ENCODE data around the gene SHC3. TPM values are rescaled to one million over a fixed set of nuclear protein-coding genes. Genes with fewer than 3 reads are reported as not detected.
"Not testable (repeated sequence)": the region's sequence is repeated elsewhere in the genome, so short reads cannot be mapped to it uniquely, and the experiment has no call there.

SHC3 gene
- polyA plus RNA-seq, 1 experiment = 1.3 TPM

DNA sequence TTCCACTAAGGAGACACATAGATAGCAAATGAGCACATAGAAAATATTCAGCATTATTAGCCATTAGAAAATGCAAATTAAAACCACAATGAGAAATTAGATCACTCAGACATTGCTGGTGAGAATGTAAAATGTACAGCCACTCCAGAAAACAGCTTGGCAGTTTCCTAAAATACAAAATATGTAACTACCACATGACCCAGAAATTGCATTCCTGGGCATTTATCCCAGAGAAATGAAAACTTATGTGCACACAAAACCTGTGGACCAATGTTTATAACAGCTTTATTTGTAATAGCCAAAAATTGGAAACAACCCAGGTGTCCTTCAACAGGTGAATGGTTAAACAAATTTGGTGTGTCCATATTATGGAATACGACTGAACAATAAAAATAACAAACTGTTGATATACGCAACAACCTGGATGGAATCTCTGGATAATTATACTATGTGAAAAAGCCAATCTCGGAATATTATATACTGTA is 34.8 kb upstream of the SHC3 start:
- POLR2A ChIA-PET = no interaction called here
- no peaks in the 10 kb centered on the region; the same call in 1 of the 2 replicates for H3K27me3 ChIP-seq (ENCODE audit: control insufficient read depth, insufficient read depth, low read length)
- CTCF ChIA-PET = no interaction called here
- DNase-seq (ENCODE audit: low read depth) = no peak
- TF ChIP-seq CTCF (IDR thresholded peaks at IDR 0.05; ENCODE audit: insufficient read depth, low read depth, low read length) = no peak
- no peak overlapping the region for H3K4me3 ChIP-seq (ENCODE audit: low read depth, low read length)
- H3K36me3 ChIP-seq (ENCODE audit: control insufficient read depth, insufficient read depth, low read length) = no peaks in the 10 kb centered on the region

DNA sequence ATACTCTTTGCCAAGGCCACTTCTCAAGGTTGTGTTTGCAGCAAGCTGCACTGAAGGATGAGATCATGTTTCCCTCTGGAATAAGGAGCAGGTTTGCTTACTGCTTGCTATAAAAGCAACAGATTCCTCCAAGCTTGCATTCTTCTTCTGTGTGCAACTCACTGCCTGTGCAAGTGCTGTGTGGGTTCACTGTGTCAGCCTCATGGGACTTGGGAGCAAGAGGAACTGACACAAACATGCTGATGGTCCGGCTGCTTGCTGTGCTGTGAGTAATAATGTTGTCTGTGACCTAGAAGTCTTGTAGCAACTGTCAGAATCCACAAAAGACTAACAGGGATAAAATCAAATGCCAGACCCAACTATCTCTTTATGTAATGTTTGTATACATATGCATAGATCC is 33.6 kb upstream of the SHC3 start:
- no peak for DNase-seq (ENCODE audit: low read depth)
- POLR2A ChIA-PET = no interaction called here
- Histone ChIP-seq H3K36me3 (ENCODE audit: control insufficient read depth, insufficient read depth, low read length) (no peaks in the 10 kb centered on the region), H3K27me3 (ENCODE audit: control insufficient read depth, insufficient read depth, low read length) (no peaks in the 10 kb centered on the region; the same call in none of the 2 replicates), H3K4me3 (ENCODE audit: low read depth, low read length) (no peak overlapping the region)
- TF ChIP-seq CTCF (IDR thresholded peaks at IDR 0.05; ENCODE audit: insufficient read depth, low read depth, low read length) = no peak
- CTCF ChIA-PET = no interaction called here

- DNase-seq (ENCODE audit: low read depth); H3K4me3 ChIP-seq (ENCODE audit: low read depth, low read length); H3K27me3 ChIP-seq (ENCODE audit: control insufficient read depth, insufficient read depth, low read length); H3K36me3 ChIP-seq (ENCODE audit: control insufficient read depth, insufficient read depth, low read length); POLR2A ChIA-PET; CTCF ChIA-PET: not testable (repeated sequence)
These were observed 30.7 kb upstream of the SHC3 start for GRCh38 chr9:89209311-89209710.

DNA sequence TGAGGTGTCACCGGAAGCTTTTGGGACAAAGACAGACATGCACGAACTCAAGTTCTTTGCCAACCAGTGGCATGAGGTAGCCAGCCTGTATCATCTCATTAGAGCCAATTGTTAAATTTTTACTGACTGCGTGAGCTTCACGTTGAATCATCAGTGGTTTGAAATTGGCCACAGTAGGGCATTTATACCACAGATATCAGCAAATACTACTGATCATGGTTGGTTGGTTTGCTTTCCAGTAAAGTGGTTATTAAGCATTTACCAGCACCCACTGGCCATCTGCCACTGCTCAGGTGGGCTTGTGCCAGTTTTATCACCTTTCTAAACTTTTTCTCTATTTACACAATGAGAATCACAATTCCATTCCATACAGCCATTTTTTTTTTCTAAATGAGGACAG is 28.4 kb upstream of the SHC3 start:
- Histone ChIP-seq H3K4me3 (ENCODE audit: low read depth, low read length) (no peak overlapping the region), H3K27me3 (ENCODE audit: control insufficient read depth, insufficient read depth, low read length) (no peaks in the 10 kb centered on the region; the same call in none of the 2 replicates), H3K36me3 (ENCODE audit: control insufficient read depth, insufficient read depth, low read length) (no peaks in the 10 kb centered on the region)
- ChIA-PET CTCF (no interaction called here), POLR2A (no interaction called here)
- no peak for TF ChIP-seq CTCF (IDR thresholded peaks at IDR 0.05; ENCODE audit: insufficient read depth, low read depth, low read length)
- DNase-seq (ENCODE audit: low read depth) = no peak

- no peaks in the 10 kb centered on the region for H3K36me3 ChIP-seq (ENCODE audit: control insufficient read depth, insufficient read depth, low read length)
- no peaks in the 10 kb centered on the region; the same call in none of the 2 replicates for H3K27me3 ChIP-seq (ENCODE audit: control insufficient read depth, insufficient read depth, low read length)
- no peak for TF ChIP-seq CTCF (IDR thresholded peaks at IDR 0.05; ENCODE audit: insufficient read depth, low read depth, low read length)
- ChIA-PET POLR2A (no interaction called here), CTCF (no interaction called here)
- no peak for DNase-seq (ENCODE audit: low read depth)
- H3K4me3 ChIP-seq (ENCODE audit: low read depth, low read length) = no peak overlapping the region
These were observed 26.2 kb upstream of the SHC3 start for GRCh38 chr9:89204801-89205200.

DNA sequence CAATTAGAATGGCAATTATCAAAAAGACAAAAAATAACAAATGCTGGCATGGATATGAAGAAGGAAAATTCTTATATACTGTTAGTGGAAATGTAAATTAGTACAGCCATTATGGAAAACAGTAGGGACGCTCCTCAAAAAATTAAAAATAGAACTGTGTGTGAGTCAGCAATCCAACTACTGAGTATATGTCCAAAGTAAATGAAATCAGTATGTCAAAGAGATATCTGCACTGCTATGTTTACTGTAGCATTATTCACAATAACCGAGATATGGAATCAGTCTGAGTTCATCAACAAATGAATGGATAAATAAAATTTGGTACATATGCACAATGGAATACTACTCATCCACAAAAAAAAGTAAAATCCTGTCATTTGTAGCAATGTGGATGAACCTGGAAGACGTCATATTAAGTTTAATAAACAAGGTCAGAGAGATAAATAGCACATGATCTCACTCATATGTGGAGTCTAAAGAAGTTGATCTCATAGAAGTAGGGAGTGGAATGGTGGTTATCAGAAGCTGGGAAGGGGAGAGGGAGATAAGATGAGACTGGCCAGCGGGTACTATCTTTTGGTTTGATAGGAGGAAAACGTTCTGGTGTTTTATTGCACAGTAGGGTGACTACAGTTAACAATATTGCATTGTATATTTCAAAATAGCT is 16.6 kb upstream of the SHC3 start:
- Histone ChIP-seq H3K4me3 (ENCODE audit: low read depth, low read length) (no peak overlapping the region), H3K27me3 (ENCODE audit: control insufficient read depth, insufficient read depth, low read length) (no peaks in the 10 kb centered on the region), H3K36me3 (ENCODE audit: control insufficient read depth, insufficient read depth, low read length) (no peaks in the 10 kb centered on the region)
- POLR2A ChIA-PET = no interaction called here
- DNase-seq (ENCODE audit: low read depth) = no peak
- no peak for TF ChIP-seq CTCF (IDR thresholded peaks at IDR 0.05; ENCODE audit: insufficient read depth, low read depth, low read length)
- CTCF ChIA-PET = interaction anchor here (0.7 kb wide), 1 partner anchor 38 kb away, joined by 3 read pairs; no protein-coding TSS in a partner anchor

All from BJ (cell line).